Measurements from ENCODE around the gene HDAC2. TPM values are rescaled to one million over a fixed set of nuclear protein-coding genes. Genes with fewer than 3 reads are reported as not detected.
A peak's percentile ranks its signal among the peaks of the same experiment; 100 is the strongest.
"Not testable (repeated sequence)": the region's sequence is repeated elsewhere in the genome, so short reads cannot be mapped to it uniquely, and the experiment has no call there.

HDAC2 gene
- total RNA-seq, 3 donors from 2014 or later (not counting 1 experiment from before 2014, with no cell fraction given) = 55.1 to 74.5 (median 60.8) TPM

DNA sequence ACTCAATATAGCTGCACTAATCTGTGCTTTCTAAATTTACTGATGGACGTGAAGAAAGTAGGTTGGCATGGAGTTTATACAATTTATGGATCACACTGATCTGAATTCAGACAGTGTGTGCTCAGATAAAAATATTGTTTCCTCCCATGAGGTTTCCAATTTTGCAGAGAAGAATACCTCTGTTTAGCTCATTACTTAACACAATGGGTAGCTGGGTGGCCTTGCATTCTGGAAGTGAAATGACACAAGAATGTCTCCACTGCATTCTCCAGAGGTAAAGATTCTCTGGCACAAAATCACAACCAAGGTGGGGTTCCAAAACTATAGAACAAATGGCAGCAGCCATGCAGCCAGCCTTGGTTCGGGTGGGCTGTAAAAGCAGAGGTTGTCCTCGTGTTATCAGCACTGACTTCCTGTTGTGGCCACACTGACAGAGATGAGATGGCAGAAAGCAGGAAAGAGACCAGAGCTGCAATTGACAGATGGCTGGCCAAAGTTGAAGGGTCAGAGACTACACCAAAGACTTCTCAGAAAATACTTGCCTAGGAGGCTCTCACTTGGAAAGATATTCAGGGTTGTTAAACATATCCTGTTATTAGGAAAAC is 50.2 kb downstream of the HDAC2 start:
- Mint-ChIP-seq H3K27me3 (ENCODE audit: low read depth in 2 of 2) (no peaks in the 10 kb centered on the region), H3K4me3 (peak overlapping the region; percentile 4), H3K36me3 (no peaks in the 10 kb centered on the region), H3K9me3 (no peaks in the 10 kb centered on the region), H3K27ac (peak overlapping the region in 1 of 2 donors; percentile 65), H3K4me1 (peaks cover 11 to 14% of the 10 kb centered on the region in 2 donors)
- Histone ChIP-seq H3K9me3 (ENCODE audit: control insufficient read depth, insufficient read depth, low read length) (no peaks in the 10 kb centered on the region), H3K36me3 (ENCODE audit: control insufficient read depth, insufficient read depth, low read length) (no peaks in the 10 kb centered on the region), H3K4me1 (ENCODE audit: control insufficient read depth, insufficient read depth, low read length) (peaks cover 4% of the 10 kb centered on the region), H3K4me3 (ENCODE audit: low read length) (no peak overlapping the region), H3K27me3 (ENCODE audit: control insufficient read depth, insufficient read depth, low read length) (no peaks in the 10 kb centered on the region), H3K27ac (ENCODE audit: low read length) (no peak overlapping the region)
- DNase-seq = peak in 1 of 2 donors; percentile 7
- intact Hi-C loops (cut with micrococcal nuclease) = no loop called here
- 36% methylated on average over 3 of the region's 3 CpGs for WGBS (ENCODE audit: insufficient coverage)
- ATAC-seq = peak; percentile 62 to 70 (median 67)
- TF ChIP-seq CTCF (IDR thresholded peaks at IDR 0.05) = no peak

- H3K27me3 Mint-ChIP-seq (ENCODE audit: low read depth in 2 of 2); H3K27me3 ChIP-seq (ENCODE audit: control insufficient read depth, insufficient read depth, low read length); H3K36me3 ChIP-seq (ENCODE audit: control insufficient read depth, insufficient read depth, low read length); H3K4me3 ChIP-seq (ENCODE audit: low read length); ATAC-seq; H3K9me3 Mint-ChIP-seq; DNase-seq; H3K27ac ChIP-seq (ENCODE audit: low read length); H3K4me1 ChIP-seq (ENCODE audit: control insufficient read depth, insufficient read depth, low read length); H3K36me3 Mint-ChIP-seq; H3K9me3 ChIP-seq (ENCODE audit: control insufficient read depth, insufficient read depth, low read length); H3K4me3 Mint-ChIP-seq; H3K4me1 Mint-ChIP-seq; H3K27ac Mint-ChIP-seq; intact Hi-C loops (cut with micrococcal nuclease): not testable (repeated sequence)
- WGBS (ENCODE audit: insufficient coverage) = 90% methylated on average over 1 of the region's 1 CpG
These were observed 60.7 kb downstream of the HDAC2 start for GRCh38 chr6:113910285-113910684.

DNA sequence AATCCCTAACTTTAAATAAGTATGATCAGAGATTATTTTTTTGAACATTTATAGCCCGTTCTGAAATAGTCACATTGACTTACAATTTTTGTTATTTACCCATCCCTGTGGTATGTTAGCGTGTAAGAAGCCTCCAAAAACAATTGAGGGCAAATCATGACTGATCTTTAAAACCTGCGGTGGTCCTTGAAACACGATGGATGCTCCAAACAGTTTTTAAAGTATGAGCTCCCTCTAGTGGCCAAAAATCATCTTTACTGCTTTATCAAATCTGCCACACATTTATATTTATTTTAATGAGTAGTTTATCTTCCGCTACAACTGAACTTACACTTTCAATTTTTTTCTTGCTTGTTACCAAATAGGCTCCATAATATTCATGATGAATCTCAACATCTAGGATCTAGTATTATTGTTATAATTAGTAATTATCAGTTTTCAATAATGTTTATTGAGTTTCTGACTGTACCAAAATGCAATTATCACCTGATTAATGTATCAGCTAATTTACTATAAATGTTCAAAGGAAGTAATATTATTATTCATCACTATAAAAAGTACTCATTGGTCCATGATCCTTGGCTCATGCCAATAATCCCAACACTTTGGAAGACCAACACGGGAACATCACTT is 61.6 kb downstream of the HDAC2 start:
- WGBS (ENCODE audit: insufficient coverage) = 25% methylated on average over 4 of the region's 6 CpGs
- intact Hi-C loops (cut with micrococcal nuclease) = loop anchor here (5.0 kb wide), 1 partner anchor 1727 kb away; no protein-coding TSS in a partner anchor
- H3K9me3 Mint-ChIP-seq = no peaks in the 10 kb centered on the region
- no peaks in the 10 kb centered on the region for H3K9me3 ChIP-seq (ENCODE audit: control insufficient read depth, insufficient read depth, low read length)
- DNase-seq (peak in 1 of 2 donors; percentile 67), ATAC-seq (peak in 2 of 3 donors; percentile 40 to 63)
- H3K4me3 Mint-ChIP-seq = no peak overlapping the region
- H3K27ac ChIP-seq (ENCODE audit: low read length) = no peak overlapping the region
- no peaks in the 10 kb centered on the region for H3K4me1 ChIP-seq (ENCODE audit: control insufficient read depth, insufficient read depth, low read length)
- no peaks in the 10 kb centered on the region for H3K36me3 ChIP-seq (ENCODE audit: control insufficient read depth, insufficient read depth, low read length)
- H3K27me3 Mint-ChIP-seq (ENCODE audit: low read depth in 2 of 2) = peaks cover 0 to 12% of the 10 kb centered on the region in 2 donors
- peak; percentile 88 for TF ChIP-seq CTCF (IDR thresholded peaks at IDR 0.05)
- no peaks in the 10 kb centered on the region for H3K36me3 Mint-ChIP-seq
- no peaks in the 10 kb centered on the region for H3K27me3 ChIP-seq (ENCODE audit: control insufficient read depth, insufficient read depth, low read length)
- no peak overlapping the region for H3K4me3 ChIP-seq (ENCODE audit: low read length)
- H3K27ac Mint-ChIP-seq = no peak overlapping the region
- no peaks in the 10 kb centered on the region for H3K4me1 Mint-ChIP-seq

DNA sequence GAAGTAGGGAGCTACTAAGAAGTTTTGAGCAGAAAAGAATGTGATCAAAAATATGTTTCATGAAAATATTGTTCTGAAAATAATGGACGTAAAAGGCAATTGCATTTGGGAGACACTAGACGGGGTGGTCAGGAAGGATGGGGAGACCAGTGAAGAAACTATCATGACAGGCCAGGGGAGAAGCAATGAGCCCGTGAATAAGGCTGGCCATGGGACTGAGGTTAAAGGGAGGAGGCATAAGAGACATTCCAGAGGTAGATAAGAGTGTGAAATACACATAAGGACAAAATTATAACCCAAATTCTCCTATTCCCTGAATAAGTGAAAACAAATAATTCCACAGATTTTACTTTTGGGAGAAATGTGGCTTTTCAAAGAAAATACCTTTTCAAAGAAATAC is 62.1 kb downstream of the HDAC2 start:
- Mint-ChIP-seq H3K4me3 (no peak overlapping the region), H3K27ac (no peak overlapping the region), H3K36me3 (no peaks in the 10 kb centered on the region), H3K27me3 (ENCODE audit: low read depth in 2 of 2) (peaks cover 0 to 13% of the 10 kb centered on the region in 2 donors), H3K4me1 (no peaks in the 10 kb centered on the region), H3K9me3 (no peaks in the 10 kb centered on the region)
- H3K4me1 ChIP-seq (ENCODE audit: control insufficient read depth, insufficient read depth, low read length) = no peaks in the 10 kb centered on the region
- WGBS (ENCODE audit: insufficient coverage) = 74% methylated on average over 3 of the region's 3 CpGs
- DNase-seq (no peak), ATAC-seq (no peak)
- no peak overlapping the region for H3K27ac ChIP-seq (ENCODE audit: low read length)
- TF ChIP-seq CTCF (IDR thresholded peaks at IDR 0.05) = no peak
- no peaks in the 10 kb centered on the region for H3K9me3 ChIP-seq (ENCODE audit: control insufficient read depth, insufficient read depth, low read length)
- no peaks in the 10 kb centered on the region for H3K27me3 ChIP-seq (ENCODE audit: control insufficient read depth, insufficient read depth, low read length)
- H3K4me3 ChIP-seq (ENCODE audit: low read length) = no peak overlapping the region
- H3K36me3 ChIP-seq (ENCODE audit: control insufficient read depth, insufficient read depth, low read length) = no peaks in the 10 kb centered on the region
- intact Hi-C loops (cut with micrococcal nuclease) = loop anchor here (5.0 kb wide), 1 partner anchor 1726 kb away; no protein-coding TSS in a partner anchor
